H1 (cell line): ENCODE data around the gene UBASH3A. TPM values are rescaled to one million over a fixed set of nuclear protein-coding genes. Genes with fewer than 3 reads are reported as not detected.

ENCODE experiments used
- GABPA ChIP-seq: IDR thresholded peaks from 2 replicates; pipeline ENCODE4 v1.6.1; 2011; ENCODE audit warnings: mild to moderate bottlenecking, low read length, moderate library complexity, borderline replicate concordance; ENCODE audit not compliant: insufficient read depth
- RAD21 ChIP-seq, 2 experiments: IDR thresholded peaks in 1 of 2; conservative IDR thresholded peaks in 1 of 2; 2 replicates each; pipeline ENCODE4 v1.6.1; 2011; ENCODE audit warnings: low read depth in 2 of 2, low read length in 2 of 2, improper control_type of control experiment in 1 of 2, inconsistent platforms in 1 of 2, mild to moderate bottlenecking in 1 of 2, moderate library complexity in 1 of 2
- polyA plus RNA-seq, 7 experiments: library from polyadenylated mRNA; depleted of rRNA in 3 of 7; stranded (reverse) in 5 of 7; unstranded in 2 of 7; fragments of >200 nt in 5 of 7; fragments of 200-250 nt in 2 of 7; gene quantifications; 1 replicate in 5 of 7; 2 replicates in 1 of 7; 4 replicates in 1 of 7; pipeline versions ENCODE4 v1.2.1 to v1.2.3, GENCODE V29; 2011 to 2013; ENCODE audit warnings: missing spikeins in 2 of 7, mixed read lengths in 2 of 7
- total RNA-seq: library from RNA; stranded (reverse); fragmentation: NEBNext Ultra II Directional; extraction: Animal tissue kit (Norgen Biotek cat#: 25700); gene quantifications from 2 replicates; pipeline ENCODE4 v1.2.1, GENCODE V29; 2021

Gene UBASH3A
- total and polyA plus RNA-seq, 2 of the 8 experiments (the other 6 are each of a cell fraction or from before 2014, with no cell fraction given): not detected

DNA sequence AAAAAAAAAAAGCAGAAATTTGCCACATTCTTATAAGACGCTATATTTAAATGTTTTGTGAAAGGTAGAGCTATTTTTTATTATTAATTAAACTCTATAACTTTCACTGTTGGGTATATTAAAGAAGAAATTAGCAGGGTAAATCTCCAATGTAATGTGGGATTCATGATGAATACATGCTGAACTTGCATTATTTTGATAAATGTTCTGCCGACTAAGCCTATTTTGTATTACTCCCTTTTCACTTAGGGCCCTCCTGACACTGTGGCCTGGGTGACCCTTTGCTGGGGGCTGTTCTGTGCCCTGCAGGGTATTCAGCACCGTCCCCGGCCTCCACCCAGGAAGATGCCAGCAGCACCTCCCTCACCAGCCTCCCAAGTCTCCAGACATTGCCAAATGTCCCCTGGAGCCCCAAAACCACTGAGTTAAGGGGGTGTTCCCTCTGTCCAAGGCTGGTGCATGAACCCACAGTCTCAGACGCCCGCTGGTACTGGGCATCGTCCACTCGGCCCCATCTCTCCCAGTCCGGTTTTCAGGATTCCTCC is 69.9 kb downstream of the UBASH3A start (continued):
- TF ChIP-seq GABPA (no peak), RAD21 (IDR thresholded peaks at IDR 0.05 in 1 of 2, conservative IDR thresholded peaks at IDR 0.05 in 1 of 2; ENCODE audit: low read depth in 2 of 2, low read length in 2 of 2) (no peak)
- TF ChIP-seq, all 59 proteins: peak for 0
